ENCODE results near the gene SYTL1. TPM values are rescaled to one million over a fixed set of nuclear protein-coding genes. Genes with fewer than 3 reads are reported as not detected.

SYTL1 gene
- total RNA-seq, 4 donors from 2014 or later, result 0.81 to 4.8 (median 2.7) TPM

- no peak for TF ChIP-seq POLR2AphosphoS5 (IDR thresholded peaks at IDR 0.05)
- no peak for TF ChIP-seq POLR2A (IDR thresholded peaks at IDR 0.05)
- TF ChIP-seq EP300 (IDR thresholded peaks at IDR 0.05), result no peak
- TF ChIP-seq, protein P1, sequence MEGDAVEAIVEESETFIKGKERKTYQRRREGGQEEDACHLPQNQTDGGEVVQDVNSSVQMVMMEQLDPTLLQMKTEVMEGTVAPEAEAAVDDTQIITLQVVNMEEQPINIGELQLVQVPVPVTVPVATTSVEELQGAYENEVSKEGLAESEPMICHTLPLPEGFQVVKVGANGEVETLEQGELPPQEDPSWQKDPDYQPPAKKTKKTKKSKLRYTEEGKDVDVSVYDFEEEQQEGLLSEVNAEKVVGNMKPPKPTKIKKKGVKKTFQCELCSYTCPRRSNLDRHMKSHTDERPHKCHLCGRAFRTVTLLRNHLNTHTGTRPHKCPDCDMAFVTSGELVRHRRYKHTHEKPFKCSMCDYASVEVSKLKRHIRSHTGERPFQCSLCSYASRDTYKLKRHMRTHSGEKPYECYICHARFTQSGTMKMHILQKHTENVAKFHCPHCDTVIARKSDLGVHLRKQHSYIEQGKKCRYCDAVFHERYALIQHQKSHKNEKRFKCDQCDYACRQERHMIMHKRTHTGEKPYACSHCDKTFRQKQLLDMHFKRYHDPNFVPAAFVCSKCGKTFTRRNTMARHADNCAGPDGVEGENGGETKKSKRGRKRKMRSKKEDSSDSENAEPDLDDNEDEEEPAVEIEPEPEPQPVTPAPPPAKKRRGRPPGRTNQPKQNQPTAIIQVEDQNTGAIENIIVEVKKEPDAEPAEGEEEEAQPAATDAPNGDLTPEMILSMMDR (IDR thresholded peaks at IDR 0.05), result no peak
- H3K36me3 ChIP-seq, result peaks cover 0 to 73% of the 10 kb centered on the region in 2 donors
- no peaks in the 10 kb centered on the region for H3K9me3 ChIP-seq
- peak overlapping the region in 3 of 4 donors; percentile 88 to 94 (median 93) for H3K27ac ChIP-seq
- ATAC-seq, result no peak
- no peaks in the 10 kb centered on the region for H3K27me3 ChIP-seq
- no peak overlapping the region for H3K4me3 ChIP-seq
- peaks cover 9 to 55% (median 30%) of the 10 kb centered on the region in 3 donors for H3K4me1 ChIP-seq
- no CpG with 5 or more reads among the region's 3 CpGs for WGBS, 2 donors (ENCODE audit: low coverage in 1 of 2)
Measured at GRCh38 chr1:27297903-27298302, 43.9 kb upstream of the SYTL1 start.

DNA sequence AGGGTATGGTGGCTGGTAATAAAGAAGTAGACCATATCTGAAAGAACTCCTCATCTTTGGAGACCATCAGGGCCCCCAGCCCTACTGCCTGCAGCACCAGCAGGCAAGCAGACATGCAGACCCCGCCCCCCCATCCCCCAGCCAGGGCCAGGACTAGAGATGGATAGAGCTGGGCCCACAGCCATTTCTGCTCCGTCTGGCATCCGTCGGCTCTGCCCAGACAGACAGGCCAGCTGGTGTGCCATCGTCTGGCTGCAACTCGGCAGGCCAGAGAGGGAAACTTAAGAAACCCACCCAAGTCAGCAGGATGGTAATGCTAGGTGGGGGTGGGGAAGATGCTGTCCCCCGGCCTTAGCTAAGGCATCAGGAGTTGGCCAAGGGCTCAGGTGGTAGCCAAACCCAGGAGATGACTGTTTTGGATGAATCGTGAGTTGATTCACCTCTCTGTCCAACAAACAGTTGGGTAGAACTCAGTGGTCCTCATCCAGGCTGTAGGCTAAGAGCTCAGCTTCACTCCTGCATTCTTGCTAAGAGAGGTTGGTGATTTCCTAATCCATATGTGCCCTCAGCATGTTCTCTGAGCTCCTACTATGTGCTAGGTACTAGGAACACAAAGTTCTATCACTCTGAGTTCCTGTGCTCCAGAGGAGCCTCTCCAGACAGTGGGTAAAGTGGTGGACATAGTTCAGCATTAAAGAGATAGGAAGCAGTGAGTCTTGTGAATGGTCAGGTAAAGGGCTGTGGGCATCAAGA, 43.0 kb upstream of the SYTL1 start:
- Histone ChIP-seq H3K27ac (peak overlapping the region; percentile 68 to 94 (median 90)), H3K27me3 (no peaks in the 10 kb centered on the region), H3K36me3 (peaks cover 0 to 73% of the 10 kb centered on the region in 2 donors), H3K4me1 (peaks cover 9 to 55% (median 30%) of the 10 kb centered on the region in 3 donors), H3K4me3 (no peak overlapping the region), H3K9me3 (no peaks in the 10 kb centered on the region)
- peak; percentile 14 for ATAC-seq
- 40 to 50% methylated on average over 1 to 2 of the region's 8 CpGs for WGBS, 2 donors (ENCODE audit: low coverage in 1 of 2)
- TF ChIP-seq POLR2A (IDR thresholded peaks at IDR 0.05) (no peak), POLR2AphosphoS5 (IDR thresholded peaks at IDR 0.05) (no peak), EP300 (IDR thresholded peaks at IDR 0.05) (no peak)
- TF ChIP-seq, protein P1 (IDR thresholded peaks at IDR 0.05), result no peak

DNA sequence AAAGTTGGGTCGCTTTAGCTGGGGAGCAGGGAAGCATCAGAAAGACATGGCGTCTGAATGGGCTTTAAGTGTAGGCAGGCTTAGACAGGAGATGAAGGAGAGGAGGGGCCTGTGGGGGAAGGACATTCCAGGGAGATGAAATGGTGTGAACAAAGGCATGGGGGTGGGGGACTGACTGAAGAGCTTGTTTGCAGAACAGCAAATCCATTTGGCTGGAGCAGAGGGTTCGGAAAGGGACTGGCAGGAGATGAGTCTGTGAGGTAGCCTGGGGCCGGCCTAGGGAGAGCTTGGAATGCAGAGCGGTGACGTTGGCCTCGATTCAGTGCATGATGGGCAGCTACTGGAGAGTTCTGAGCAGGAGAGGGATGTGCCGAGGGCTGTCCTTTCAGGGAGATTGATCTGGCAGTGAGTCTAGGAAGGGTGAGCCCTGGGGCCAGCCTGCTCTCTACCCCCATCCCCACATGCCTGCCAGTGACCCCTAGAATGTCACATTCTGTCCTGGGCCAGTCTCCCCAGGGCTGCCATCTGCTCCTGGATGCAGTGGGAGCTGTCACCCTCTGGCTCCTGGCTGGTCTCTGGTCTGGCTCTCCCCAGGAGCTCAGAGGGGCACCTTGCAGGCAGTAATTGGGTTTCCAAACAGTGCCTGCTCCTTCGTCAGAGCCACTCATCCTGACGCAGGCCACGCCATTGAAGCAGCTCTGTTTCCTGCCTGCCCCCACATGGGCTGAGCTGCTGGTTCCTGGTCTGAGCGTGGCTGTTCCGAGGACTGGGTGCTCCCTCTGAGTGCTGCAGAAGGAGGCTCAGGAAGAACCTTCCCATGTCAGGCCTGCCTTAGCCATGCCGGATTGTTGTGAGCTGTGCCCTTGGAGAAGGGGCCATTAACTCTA, 42.2 kb upstream of the SYTL1 start:
- peak; percentile 90 for ATAC-seq
- no peaks in the 10 kb centered on the region for H3K9me3 ChIP-seq
- peaks cover 0 to 73% of the 10 kb centered on the region in 2 donors for H3K36me3 ChIP-seq
- peak overlapping the region; percentile 68 to 94 (median 90) for H3K27ac ChIP-seq
- H3K4me3 ChIP-seq, result no peak overlapping the region
- no peak for TF ChIP-seq POLR2A (IDR thresholded peaks at IDR 0.05)
- TF ChIP-seq, protein P1 (IDR thresholded peaks at IDR 0.05), result no peak
- TF ChIP-seq POLR2AphosphoS5 (IDR thresholded peaks at IDR 0.05), result peak; percentile 26
- peaks cover 9 to 55% (median 30%) of the 10 kb centered on the region in 3 donors for H3K4me1 ChIP-seq
- H3K27me3 ChIP-seq, result no peaks in the 10 kb centered on the region
- 15 to 32% methylated on average over 8 of the region's 14 CpGs for WGBS, 2 donors (ENCODE audit: low coverage in 1 of 2)

GRCh38 chr1:27300341-27301051, 41.3 kb upstream of the SYTL1 start:
- 39 to 45% methylated on average over 2 of the region's 5 CpGs for WGBS, 2 donors (ENCODE audit: low coverage in 1 of 2)
- Histone ChIP-seq H3K27ac (peak overlapping the region; percentile 68 to 94 (median 90)), H3K27me3 (no peaks in the 10 kb centered on the region), H3K4me3 (no peak overlapping the region), H3K36me3 (peaks cover 0 to 73% of the 10 kb centered on the region in 2 donors), H3K9me3 (no peaks in the 10 kb centered on the region), H3K4me1 (peaks cover 9 to 55% (median 30%) of the 10 kb centered on the region in 3 donors)
- TF ChIP-seq, protein P1 (IDR thresholded peaks at IDR 0.05), result peak; percentile 98 to 100 (median 99)
- no peak for TF ChIP-seq POLR2A (IDR thresholded peaks at IDR 0.05)
- TF ChIP-seq EP300 (IDR thresholded peaks at IDR 0.05), result no peak
- no peak for TF ChIP-seq POLR2AphosphoS5 (IDR thresholded peaks at IDR 0.05)
- peak; percentile 79 for ATAC-seq
